GM23248 (cell line): Measurements from ENCODE around the gene ADSS1.

Experiments used
- EZH2 ChIP-seq: fragments of 200-600 bp; sonication (generic); IDR thresholded peaks from 2 replicates; pipeline ENCODE4 v1.6.1; 2018; ENCODE audit warnings: antibody characterized with exemption, mild to moderate bottlenecking; ENCODE audit not compliant: insufficient read depth, poor library complexity, severe bottlenecking
- EZH2phosphoT487 ChIP-seq: fragments of 200-600 bp; sonication (generic); IDR thresholded peaks from 2 replicates; pipeline ENCODE4 v1.6.1; 2018; ENCODE audit warnings: antibody characterized with exemption, moderate library complexity, mild to moderate bottlenecking, low read depth; ENCODE audit not compliant: insufficient read depth

DNA sequence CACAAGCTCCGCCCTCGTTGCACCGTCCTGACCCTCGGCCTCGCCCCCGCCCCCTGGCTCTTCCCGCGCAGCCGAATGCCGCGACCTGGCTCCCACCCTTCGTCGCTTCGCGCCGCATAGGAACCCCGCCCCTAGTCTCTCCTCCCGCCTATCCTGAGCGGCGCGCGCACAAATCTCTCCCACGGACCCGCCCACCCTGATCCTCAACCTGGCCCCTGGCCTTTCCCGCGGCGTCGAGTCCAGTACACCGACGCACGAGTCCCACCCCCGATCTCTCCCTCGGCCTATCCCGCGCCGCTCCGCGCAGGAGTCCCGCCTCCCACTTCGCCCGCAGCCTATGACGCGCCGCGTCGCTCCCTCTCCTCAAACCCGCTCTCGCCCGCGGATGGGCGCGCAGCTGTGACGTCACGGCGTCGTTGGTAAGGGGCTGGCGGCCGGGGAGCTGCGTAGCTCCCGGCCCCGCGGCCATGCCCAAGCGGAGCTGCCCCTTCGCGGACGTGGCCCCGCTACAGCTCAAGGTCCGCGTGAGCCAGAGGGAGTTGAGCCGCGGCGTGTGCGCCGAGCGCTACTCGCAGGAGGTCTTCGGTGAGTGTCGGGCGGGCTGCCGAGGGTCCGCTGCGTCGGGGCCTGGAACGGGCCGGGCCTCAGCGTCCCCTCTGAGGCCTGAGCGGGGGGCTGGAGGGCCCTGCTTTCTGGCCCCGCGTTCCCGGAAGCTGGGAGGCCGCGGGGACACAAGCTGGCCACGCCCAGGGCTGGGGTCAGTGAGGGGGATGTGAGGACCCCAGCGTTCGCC lies 28.9 kb downstream of the ADSS1 start, which contains the start of gene SIVA1:
- TF ChIP-seq EZH2 (no peak), EZH2phosphoT487 (no peak)
